ENCODE measurements around the gene SEMA5B.

GRCh38 chr3:122978569-122978968 is 49.0 kb downstream of the SEMA5B start:
- TF ChIP-seq CTCF (IDR thresholded peaks at IDR 0.05) = no peak
- TF ChIP-seq POLR2AphosphoS5 (IDR thresholded peaks at IDR 0.05) = no peak
